GM21529 (cell line): ENCODE measurements around the gene ZNF653.
"Not testable (repeated sequence)": the region's sequence is repeated elsewhere in the genome, so short reads cannot be mapped to it uniquely, and the experiment has no call there.

ENCODE experiments used
- ATAC-seq: cut with Tn5 transposase; IDR thresholded peaks from one replicate; pipeline ENCODE4 v1.9.1; 2021; ENCODE audit not compliant: unreplicated experiment

ZNF653 gene

DNA sequence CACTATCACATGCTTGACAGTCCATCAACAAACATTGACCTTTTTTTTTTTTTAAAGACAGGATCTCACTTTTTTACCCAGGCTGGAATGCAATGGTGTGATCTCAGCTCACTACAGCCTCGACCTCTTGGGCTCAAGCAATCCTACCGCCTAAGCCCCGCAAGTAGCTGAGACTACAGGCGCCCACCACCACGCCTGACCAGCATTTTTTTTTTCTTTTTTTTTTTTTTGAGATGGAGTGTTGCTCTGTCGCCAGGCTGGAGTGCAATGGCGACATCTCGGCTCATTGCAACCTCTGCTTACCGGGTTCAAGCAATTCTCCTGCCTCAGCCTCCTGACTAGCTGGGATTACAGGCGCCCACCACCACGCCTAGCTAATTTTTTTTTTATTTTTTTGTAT, 46.7 kb downstream of the ZNF653 start:
- ATAC-seq = not testable (repeated sequence)

DNA sequence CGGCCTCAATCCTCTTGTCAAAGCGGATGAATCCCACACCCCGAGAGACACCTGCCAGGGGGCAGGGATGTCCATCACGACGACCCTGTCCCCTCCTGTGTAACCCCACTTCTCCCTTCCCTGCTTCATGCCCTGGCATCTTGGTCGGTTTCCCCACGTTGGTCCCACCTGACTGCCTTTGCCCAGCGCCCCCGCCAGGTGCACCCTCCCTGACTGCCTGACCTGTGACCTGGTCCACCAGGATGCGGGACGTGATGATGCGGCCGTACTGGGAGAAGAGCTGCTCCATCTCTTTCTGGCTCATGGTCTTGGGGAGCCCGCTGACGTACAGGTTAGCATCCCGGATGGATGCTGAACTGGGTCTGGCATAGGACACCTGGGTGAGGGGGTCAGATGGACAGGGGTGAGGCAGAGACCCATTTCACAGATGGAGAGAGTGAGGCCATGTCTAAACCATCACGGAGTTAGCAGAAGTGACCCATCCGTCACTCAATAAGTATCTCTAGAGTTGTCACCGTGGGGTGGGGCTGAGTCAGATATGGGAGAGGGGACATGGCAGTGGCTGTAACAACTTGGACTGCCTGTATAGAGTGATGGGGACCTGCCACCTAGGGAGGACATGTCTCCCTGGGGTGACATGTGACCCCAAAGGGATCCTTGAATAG, 47.3 kb downstream of the ZNF653 start:
- ATAC-seq = no peak

- ATAC-seq = no peak
Measured at GRCh38 chr19:11457831-11458230, 47.8 kb downstream of the ZNF653 start.

DNA sequence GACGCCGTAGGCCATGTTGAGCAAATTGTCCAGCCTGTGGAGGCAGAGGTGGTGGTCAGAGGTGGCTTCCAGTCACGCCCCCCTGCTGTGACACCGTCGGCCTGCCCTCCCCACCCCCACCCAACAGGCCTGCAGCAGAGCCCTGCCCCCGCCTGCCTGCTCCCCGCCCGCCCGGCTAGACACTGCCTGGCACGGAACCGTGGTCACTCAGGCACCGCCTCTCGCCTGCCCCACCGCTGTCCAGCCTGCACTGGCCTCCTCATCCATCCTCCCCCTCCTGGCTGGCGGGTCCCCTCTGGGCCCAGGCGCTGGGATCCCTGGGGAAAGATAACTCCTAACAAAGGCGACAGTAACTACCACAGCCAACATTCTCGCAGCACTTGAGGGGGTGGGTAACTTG, 48.5 kb downstream of the ZNF653 start:
- ATAC-seq = no peak

GRCh38 chr19:11456659-11457058, 49.0 kb downstream of the ZNF653 start:
- ATAC-seq = no peak

DNA sequence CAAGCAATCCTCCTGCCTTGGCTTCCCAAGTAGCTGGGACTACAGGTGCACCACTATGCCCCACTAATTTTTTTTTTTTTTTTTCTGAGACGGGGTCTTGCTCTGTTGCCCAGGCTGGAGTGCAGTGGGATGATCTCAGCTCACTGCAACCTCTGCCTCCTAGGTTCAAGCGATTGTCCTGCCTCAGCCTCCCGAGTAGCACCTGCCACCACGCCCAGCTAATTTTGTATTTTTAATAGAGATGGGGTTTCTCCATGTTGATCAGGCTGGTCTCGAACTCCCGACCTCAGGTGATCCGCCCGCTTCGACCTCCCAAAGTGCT, 50.4 kb downstream of the ZNF653 start:
- not testable (repeated sequence) for ATAC-seq

DNA sequence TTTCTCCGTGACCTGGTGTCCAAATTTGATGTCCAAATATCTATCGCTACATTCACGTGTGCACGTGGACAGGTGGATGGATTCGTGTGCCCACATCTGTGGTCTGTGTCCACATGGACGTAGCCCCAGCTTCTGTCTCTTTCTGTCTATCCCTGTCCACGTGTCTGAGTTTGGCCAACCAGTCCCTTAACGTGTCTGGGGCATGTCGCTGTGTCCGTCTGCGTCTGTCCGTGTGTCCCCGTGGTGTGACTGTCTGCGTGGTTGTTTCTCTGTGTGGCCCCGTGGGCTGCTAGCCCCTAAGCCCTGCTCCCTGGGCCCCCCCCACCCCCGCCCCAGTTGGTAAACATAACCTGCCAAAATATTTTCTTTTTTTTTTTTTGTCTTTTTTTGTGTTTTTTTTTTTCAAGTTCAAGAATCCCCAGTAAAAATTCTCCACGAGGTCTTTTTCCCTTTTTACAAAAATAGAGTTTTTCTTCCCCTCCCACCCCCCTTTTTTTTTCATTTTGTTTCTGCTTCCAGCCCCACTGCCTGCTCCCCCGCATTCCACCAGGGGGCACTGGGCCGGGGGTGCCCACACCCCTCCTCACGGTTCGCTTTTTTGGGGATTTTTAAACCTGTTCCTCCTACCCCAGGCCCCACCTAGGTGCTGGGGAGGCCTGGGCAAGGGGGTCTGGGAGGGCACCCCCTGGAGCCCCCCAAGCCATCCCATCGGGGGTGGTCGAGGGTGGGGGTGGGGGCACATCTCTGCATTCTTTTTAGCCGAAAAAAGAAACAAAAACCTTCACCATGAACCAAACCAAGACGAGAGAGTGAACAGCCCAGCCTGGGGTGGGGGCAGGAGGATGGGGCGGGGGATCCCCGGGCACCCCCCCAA, 51.9 kb downstream of the ZNF653 start:
- ATAC-seq = no peak

DNA sequence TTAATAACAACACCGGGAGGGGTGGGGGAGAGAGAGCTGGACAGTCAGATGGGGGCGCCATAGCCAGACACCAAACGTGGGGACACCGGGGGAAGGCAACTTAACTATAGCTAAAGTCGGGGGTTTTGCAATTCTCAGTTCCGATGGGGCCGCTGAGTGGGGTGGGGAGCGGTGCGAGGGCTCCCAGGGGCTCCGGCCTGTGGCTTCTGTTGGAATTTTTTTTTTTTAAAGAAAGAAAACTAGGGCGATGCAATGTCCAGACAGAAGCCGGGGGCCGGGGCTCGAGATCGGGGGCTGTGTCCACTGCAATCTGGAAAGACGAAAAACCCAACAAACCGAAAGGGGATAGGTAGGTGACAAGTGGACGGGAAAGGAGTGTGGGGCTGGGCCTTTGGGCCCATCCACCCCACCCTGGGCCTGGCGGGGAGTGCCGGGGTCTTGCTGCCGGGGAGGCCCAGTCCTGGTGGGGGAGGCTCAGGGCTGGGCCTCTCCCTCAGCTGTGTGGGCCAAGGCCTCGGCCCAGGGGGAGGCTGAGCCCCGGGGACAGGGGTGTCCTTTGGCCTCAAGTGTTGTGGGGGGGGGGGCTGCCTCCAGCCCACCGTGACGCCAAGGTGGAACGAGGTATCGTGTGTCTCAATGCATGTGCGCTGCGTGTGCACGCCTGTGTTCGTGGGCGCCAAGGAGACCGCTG, 52.9 kb downstream of the ZNF653 start:
- ATAC-seq = no peak

GRCh38 chr19:11451871-11452619, 53.6 kb downstream of the ZNF653 start:
- no peak for ATAC-seq

GRCh38 chr19:11451327-11451870, 54.2 kb downstream of the ZNF653 start:
- ATAC-seq = no peak

DNA sequence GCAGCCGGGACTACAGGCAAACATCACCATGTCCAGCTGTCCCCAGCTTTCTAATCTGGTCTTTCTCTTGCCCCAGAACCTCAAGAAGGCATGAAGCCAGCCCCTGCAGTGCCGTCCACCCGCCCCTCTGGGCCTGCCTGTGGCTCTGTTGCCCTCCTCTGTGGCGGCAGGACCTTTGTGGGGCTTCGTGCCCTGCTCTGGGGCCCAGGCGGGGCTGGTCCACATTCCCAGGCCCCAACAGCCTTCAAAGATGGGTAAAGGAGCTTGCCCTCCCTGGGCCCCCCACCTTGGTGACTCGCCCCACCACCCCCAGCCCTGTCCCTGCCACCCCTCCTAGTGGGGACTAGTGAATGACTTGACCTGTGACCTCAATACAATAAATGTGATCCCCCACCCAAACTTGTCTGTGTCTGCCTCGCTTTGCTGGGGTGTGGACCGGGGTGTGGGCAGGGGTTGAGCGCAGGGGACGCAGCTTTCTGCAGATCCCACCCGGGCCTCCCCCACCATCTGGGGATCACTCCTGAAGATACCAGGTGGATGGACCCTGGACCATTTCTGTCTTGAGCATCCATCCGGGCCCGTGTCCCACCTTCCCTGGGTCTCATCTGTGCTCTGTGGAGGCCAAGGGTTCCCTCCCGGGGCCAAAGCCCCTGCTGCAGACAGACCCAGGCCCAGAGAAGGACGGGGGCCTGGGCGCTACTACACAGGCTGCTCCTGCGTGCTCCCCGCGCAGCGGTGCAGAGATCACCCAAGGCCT, 54.9 kb downstream of the ZNF653 start:
- no peak for ATAC-seq

DNA sequence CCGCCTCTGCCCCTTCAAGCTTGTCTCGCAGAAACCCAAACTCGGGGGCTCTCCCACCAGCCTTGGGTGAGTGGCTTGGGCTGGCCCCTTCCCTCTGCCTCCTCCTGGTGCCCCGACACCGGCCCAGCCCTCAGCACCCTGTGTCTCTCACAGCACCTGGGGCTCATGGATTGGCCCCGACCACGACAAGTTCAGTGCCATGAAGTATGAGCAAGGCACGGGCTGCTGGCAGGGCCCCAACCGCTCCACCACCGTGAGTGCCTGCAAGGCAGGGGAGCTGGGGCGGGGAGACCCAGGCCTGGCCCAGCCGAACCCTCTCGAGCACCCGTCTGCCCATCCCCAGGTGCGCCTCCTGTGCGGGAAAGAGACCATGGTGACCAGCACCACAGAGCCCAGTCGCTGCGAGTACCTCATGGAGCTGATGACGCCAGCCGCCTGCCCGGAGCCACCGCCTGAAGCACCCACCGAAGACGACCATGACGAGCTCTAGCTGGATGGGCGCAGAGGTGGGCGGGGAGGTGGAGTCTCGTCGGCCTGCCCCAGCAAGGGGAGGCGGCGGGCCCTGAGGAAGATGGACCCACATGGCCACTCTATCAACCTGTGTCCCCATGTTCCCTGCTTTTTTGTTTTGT, 56.6 kb downstream of the ZNF653 start:
- no peak for ATAC-seq

GRCh38 chr19:11448410-11448809, 57.2 kb downstream of the ZNF653 start:
- no peak for ATAC-seq

DNA sequence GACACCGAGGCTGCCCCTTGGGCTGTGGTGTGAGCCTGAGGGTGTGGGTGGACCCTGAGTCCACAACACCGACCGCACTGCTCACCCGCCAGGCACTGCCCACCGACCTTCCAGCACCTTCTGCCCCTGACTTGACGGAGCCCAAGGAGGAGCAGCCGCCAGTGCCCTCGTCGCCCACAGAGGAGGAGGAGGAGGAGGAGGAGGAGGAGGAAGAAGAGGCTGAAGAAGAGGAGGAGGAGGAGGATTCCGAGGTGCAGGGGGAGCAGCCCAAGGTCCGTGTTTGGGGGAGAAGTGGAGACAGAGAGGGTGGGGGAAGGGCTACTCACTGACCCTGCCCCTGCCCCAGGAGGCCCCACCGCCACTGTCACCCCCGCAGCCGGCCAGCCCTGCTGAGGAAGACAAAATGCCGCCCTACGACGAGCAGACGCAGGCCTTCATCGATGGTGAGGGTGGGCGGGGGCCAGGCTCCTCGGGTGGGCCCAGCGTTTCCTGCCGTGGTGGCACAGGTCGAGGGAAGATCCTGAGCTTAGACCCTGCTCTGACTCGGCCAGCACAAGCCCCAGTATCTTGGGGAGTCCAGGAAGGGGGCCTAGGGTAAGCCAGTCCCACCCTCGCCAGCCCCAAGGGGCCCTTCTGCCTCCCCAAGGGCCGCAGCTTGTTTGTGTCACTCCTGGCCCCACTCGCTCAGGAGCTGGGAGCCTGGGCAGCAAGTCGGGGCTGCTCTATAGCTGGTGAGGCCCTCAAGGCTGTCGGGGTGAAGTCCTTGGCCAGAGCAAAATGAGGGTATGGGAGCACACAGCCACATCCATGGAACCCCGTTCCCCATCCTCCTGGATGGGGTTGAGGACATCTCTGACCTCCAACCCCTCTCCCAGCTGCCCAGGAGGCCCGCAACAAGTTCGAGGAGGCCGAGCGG, 58.0 kb downstream of the ZNF653 start:
- no peak for ATAC-seq

DNA sequence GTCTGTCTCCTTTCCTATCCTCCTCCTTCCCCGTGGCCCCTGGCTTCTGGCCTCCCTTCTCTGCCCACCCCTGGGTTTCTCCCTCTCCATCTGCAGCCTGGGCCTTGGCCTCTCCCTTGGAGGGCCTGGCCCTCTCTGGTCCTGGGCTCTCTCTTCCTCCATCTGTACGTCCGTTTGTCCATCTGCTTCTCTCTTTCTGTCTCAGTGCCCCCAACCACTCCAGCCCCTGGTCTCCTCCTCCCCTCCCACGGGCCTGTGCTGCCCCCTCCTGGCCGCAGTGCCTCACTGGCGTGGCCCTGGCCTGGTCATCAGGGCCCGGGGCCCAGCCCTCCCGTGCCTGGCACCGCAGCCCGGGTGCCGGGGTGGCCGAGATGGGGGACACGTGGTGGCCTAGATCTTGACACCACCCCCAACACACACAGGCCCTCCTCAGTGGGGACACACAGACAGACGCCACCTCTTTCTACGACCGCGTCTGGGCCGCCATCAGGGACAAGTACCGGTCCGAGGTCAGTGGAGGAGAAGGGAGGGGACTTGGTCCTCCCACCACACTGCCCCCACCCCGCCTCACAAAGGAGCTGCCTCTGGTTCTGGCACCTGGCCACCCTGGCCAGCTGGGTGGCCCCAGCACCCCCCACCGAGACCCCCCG, 58.9 kb downstream of the ZNF653 start:
- ATAC-seq = no peak

DNA sequence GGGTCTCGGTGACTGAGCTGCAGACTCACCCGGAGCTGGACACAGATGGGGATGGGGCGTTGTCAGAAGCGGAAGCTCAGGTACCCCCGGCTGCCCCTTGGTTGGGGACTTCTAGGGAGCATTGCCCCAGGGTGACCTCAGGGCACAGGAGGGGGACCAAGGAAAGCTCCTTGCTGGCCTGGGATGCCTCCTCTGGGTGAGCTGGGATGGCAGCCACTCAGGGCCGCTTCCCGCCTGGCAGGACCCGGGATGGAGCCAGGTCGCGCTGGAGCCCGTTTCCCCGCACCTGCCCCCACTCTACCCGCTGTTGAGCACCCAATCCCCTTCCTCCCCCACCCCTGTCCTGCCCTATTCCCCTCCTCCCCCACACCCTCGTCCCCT, 59.4 kb downstream of the ZNF653 start:
- no peak for ATAC-seq

GRCh38 chr19:11445141-11445540, 60.5 kb downstream of the ZNF653 start:
- no peak for ATAC-seq

DNA sequence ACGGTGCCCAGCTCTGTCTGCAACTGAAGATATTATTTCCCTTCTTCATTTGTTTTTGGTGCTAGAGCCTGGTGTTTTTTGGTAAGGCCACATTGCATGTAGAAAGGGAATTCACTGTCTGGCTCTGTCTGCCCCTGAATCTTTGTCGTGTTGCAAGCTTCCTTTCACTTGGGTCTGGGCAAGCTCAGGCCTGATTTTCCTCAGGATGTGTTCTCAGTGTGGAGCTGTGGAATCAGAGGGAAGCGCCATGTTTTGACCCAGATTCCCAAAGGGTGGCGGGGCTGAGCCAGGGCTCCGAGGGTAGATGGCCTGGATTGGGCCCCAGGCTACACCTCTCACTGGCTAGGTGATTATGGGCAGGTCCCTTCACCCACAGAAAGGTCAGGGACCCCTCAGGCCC, 61.6 kb downstream of the ZNF653 start:
- ATAC-seq = no peak
